HG02981 (cell line): Measurements from ENCODE around the gene EGFL7.

Experiments
- ATAC-seq: cut with Tn5 transposase; IDR thresholded peaks from one replicate; pipeline ENCODE4 v1.9.1; 2021; ENCODE audit warnings: mild to moderate bottlenecking, moderate library complexity; ENCODE audit not compliant: unreplicated experiment

Gene EGFL7

GRCh38 chr9:136684799-136685198 is 22.1 kb downstream of the EGFL7 start:
- ATAC-seq, result no peak

- no peak for ATAC-seq
Measured at GRCh38 chr9:136685216-136685615, 22.5 kb downstream of the EGFL7 start.

GRCh38 chr9:136685790-136686533 is 23.2 kb downstream of the EGFL7 start:
- no peak for ATAC-seq

- no peak for ATAC-seq
Measured at GRCh38 chr9:136686534-136686793, 23.7 kb downstream of the EGFL7 start.

- no peak for ATAC-seq
Measured at GRCh38 chr9:136686794-136687711, 24.3 kb downstream of the EGFL7 start, which contains the start of gene AGPAT2. TSS of gene AGPAT2 (minus strand) at chr9:136687457. CDS start at chr9:136687357, 100 bp downstream.

- no peak for ATAC-seq
Measured at GRCh38 chr9:136687721-136688223, 25.1 kb downstream of the EGFL7 start.

- ATAC-seq, result no peak
Measured at GRCh38 chr9:136688274-136689107, 25.8 kb downstream of the EGFL7 start.

GRCh38 chr9:136689108-136689460 is 26.4 kb downstream of the EGFL7 start:
- no peak for ATAC-seq

- no peak for ATAC-seq
Measured at GRCh38 chr9:136690104-136690805, 27.5 kb downstream of the EGFL7 start.

- ATAC-seq, result no peak
Measured at GRCh38 chr9:136690806-136691261, 28.1 kb downstream of the EGFL7 start.

GRCh38 chr9:136691316-136692184 is 28.8 kb downstream of the EGFL7 start:
- no peak for ATAC-seq

GRCh38 chr9:136692185-136693134 is 29.7 kb downstream of the EGFL7 start:
- ATAC-seq, result no peak

GRCh38 chr9:136693135-136693489 is 30.4 kb downstream of the EGFL7 start:
- ATAC-seq, result no peak

GRCh38 chr9:136693490-136694162 is 30.9 kb downstream of the EGFL7 start:
- no peak for ATAC-seq

GRCh38 chr9:136694163-136694871 is 31.6 kb downstream of the EGFL7 start:
- no peak for ATAC-seq

- no peak for ATAC-seq
Measured at GRCh38 chr9:136694872-136695247, 32.1 kb downstream of the EGFL7 start.

GRCh38 chr9:136695435-136695895 is 32.7 kb downstream of the EGFL7 start:
- no peak for ATAC-seq
